ENCODE measurements around the gene MRPS15. TPM values are rescaled to one million over a fixed set of nuclear protein-coding genes. Genes with fewer than 3 reads are reported as not detected.

MRPS15 gene
- total RNA-seq, 1 experiment from 2014 or later: 98.7 TPM

DNA sequence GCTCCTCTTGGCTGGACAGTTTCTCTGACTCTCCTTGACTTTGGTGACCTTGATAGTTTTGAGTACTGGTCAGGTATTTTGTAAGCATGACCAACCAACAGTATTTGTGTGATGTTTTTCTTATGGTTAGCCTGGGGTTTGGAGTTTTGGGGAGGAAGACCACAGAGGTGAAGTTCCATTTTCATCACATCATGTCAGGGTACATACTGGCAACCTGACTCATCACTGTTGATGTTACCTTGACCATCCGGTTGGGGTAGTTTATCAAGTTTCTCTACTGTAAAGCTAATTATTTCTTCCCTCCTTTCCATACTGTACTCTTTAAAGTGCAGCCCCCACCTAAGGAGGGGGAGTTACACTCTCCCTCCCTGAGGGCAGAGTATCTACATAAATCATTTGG lies 27.4 kb downstream of the MRPS15 start:
- ChIA-PET RAD21 (ENCODE audit: low non-redundant PET in 1 of 2, low total read pairs in 2 of 2, uncharacterized antibody in 2 of 2, unreplicated experiment in 2 of 2) (no interaction called here), CTCF (no interaction called here), POLR2A (interaction anchor here (0.9 to 1.6 kb wide), 4 partner anchors 12 to 50 kb away, joined by 3 read pairs; partner anchors contain the start of gene MRPS15)
- TF ChIP-seq SIN3A (IDR thresholded peaks at IDR 0.05; ENCODE audit: low read depth): peak; percentile 88
- TF ChIP-seq YY1 (IDR thresholded peaks at IDR 0.05; ENCODE audit: extremely low read depth, insufficient replicate concordance, low read depth, low read length): peak; percentile 24
- TF ChIP-seq, protein P1, sequence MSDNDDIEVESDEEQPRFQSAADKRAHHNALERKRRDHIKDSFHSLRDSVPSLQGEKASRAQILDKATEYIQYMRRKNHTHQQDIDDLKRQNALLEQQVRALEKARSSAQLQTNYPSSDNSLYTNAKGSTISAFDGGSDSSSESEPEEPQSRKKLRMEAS (IDR thresholded peaks at IDR 0.05): peak; percentile 60; the same call in 1 of the 2 replicates
- TF ChIP-seq, protein P2, sequence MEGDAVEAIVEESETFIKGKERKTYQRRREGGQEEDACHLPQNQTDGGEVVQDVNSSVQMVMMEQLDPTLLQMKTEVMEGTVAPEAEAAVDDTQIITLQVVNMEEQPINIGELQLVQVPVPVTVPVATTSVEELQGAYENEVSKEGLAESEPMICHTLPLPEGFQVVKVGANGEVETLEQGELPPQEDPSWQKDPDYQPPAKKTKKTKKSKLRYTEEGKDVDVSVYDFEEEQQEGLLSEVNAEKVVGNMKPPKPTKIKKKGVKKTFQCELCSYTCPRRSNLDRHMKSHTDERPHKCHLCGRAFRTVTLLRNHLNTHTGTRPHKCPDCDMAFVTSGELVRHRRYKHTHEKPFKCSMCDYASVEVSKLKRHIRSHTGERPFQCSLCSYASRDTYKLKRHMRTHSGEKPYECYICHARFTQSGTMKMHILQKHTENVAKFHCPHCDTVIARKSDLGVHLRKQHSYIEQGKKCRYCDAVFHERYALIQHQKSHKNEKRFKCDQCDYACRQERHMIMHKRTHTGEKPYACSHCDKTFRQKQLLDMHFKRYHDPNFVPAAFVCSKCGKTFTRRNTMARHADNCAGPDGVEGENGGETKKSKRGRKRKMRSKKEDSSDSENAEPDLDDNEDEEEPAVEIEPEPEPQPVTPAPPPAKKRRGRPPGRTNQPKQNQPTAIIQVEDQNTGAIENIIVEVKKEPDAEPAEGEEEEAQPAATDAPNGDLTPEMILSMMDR (IDR thresholded peaks at IDR 0.05 in 2 of 3, conservative IDR thresholded peaks at IDR 0.05 in 1 of 3; ENCODE audit: borderline replicate concordance in 1 of 3, insufficient read depth in 1 of 3, low read depth in 2 of 3, low read length in 2 of 3): no peak
- peak; percentile 97 for TF ChIP-seq CBX3 (IDR thresholded peaks at IDR 0.05; ENCODE audit: low read depth)
- no peak for TF ChIP-seq EZH2 (IDR thresholded peaks at IDR 0.05)
- TF ChIP-seq JUND (IDR thresholded peaks at IDR 0.05): peak; percentile 97
- TF ChIP-seq SRF (IDR thresholded peaks at IDR 0.05; ENCODE audit: low read depth): 0 out of 2 replicates have a peak, but pooled peaks have one; percentile 41
- peak; percentile 58; the same call in 1 of the 2 replicates for TF ChIP-seq POLR2AphosphoS5 (IDR thresholded peaks at IDR 0.05; ENCODE audit: low read depth, low read length)
- peak; percentile 99 for TF ChIP-seq SP1 (IDR thresholded peaks at IDR 0.05; ENCODE audit: low read depth)
- TF ChIP-seq EGR1 (IDR thresholded peaks at IDR 0.05; ENCODE audit: low read depth): no peak
- peak; percentile 21; the same call in 1 of the 2 replicates for TF ChIP-seq RAD21 (IDR thresholded peaks at IDR 0.05; ENCODE audit: low read depth)
- TF ChIP-seq, protein P3, sequence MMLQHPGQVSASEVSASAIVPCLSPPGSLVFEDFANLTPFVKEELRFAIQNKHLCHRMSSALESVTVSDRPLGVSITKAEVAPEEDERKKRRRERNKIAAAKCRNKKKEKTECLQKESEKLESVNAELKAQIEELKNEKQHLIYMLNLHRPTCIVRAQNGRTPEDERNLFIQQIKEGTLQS (IDR thresholded peaks at IDR 0.05): peak; percentile 79
- TF ChIP-seq CEBPB (IDR thresholded peaks at IDR 0.05; ENCODE audit: low read depth): peak; percentile 84
- peak; percentile 92 for TF ChIP-seq FOSL1 (IDR thresholded peaks at IDR 0.05; ENCODE audit: low read depth)
- no peaks in the 10 kb centered on the region for H3K36me3 ChIP-seq (ENCODE audit: control insufficient read depth in 1 of 2, insufficient read depth in 2 of 2, low read length in 2 of 2)
- H3K9ac ChIP-seq (ENCODE audit: low read length): peak overlapping the region; percentile 8; the same call in 1 of the 2 replicates
- peaks cover 16 to 28% of the 10 kb centered on the region in 2 experiments for H3K4me1 ChIP-seq (ENCODE audit: control insufficient read depth in 1 of 2, insufficient read depth in 2 of 2, low read length in 2 of 2)
- no peaks in the 10 kb centered on the region for H3K27me3 ChIP-seq (ENCODE audit: insufficient read depth, low read length)
- no peaks in the 10 kb centered on the region for H3K9me3 ChIP-seq (ENCODE audit: control insufficient read depth in 1 of 2, insufficient read depth in 1 of 2, low read depth in 1 of 2, low read length in 2 of 2)
- no peak overlapping the region for H2AFZ ChIP-seq (ENCODE audit: low read depth, low read length, poor library complexity, severe bottlenecking)
- peak overlapping the region; percentile 87 for H3K4me2 ChIP-seq (ENCODE audit: low read length)
- peak overlapping the region; percentile 71; the same call in 1 of the 2 replicates for H3K27ac ChIP-seq (ENCODE audit: low read depth, low read length)
- no TSS peak for BruUV-seq (replicated peaks)
- H3K9me2 ChIP-seq (ENCODE audit: insufficient read depth): no peaks in the 10 kb centered on the region
- peak overlapping the region in 1 of 2 experiments; percentile 51; a peak in 2 of 4 replicates for H3K4me3 ChIP-seq (replicated peaks in 1 of 2; ENCODE audit: low read depth in 1 of 2, low read length in 2 of 2)
- no peaks in the 10 kb centered on the region for H4K20me1 ChIP-seq (ENCODE audit: insufficient read depth)
- no peaks in the 10 kb centered on the region for H3K79me2 ChIP-seq (ENCODE audit: insufficient read depth, low read length)
- intact Hi-C loops (cut with micrococcal nuclease): no loop called here
- ATAC-seq (peak; percentile 88), DNase-seq (ENCODE audit: low read depth, low spot score) (peak; percentile 75)

Data from HCT116 (cell line).